GM23338 (cell line): ENCODE data around the gene RGL3.

Experiments
- CREB1 ChIP-seq: fragments of 250-450 bp; sonication (Bioruptor Pico); IDR thresholded peaks from 2 replicates; pipeline ENCODE4 v1.5.0; 2020; ENCODE audit warnings: low read depth, mild to moderate bottlenecking, moderate library complexity
- CTCF ChIP-seq, 2 experiments: fragments of 200-600 bp in 1 of 2; sonication (generic) in 1 of 2; conservative IDR thresholded peaks; 2 replicates each; pipeline versions ENCODE4 v1.5.1 to v1.6.1; 2016 to 2017; ENCODE audit warnings: antibody characterized with exemption in 2 of 2, low read depth in 2 of 2, mild to moderate bottlenecking in 2 of 2, moderate library complexity in 1 of 2
- EZH2 ChIP-seq: fragments of 200-600 bp; sonication (generic); IDR thresholded peaks from one replicate; pipeline ENCODE4 v1.8.0; 2017; ENCODE audit warnings: antibody characterized with exemption, mild to moderate bottlenecking, low read depth; ENCODE audit not compliant: unreplicated experiment
- EZH2phosphoT487 ChIP-seq: fragments of 200-600 bp; sonication (generic); IDR thresholded peaks from one replicate; pipeline ENCODE4 v1.8.1; 2018; ENCODE audit warnings: antibody characterized with exemption; ENCODE audit not compliant: unreplicated experiment
- JUNB ChIP-seq: IDR thresholded peaks from one replicate; pipeline ENCODE4 v1.6.1; 2016; ENCODE audit warnings: antibody characterized with exemption; ENCODE audit not compliant: unreplicated experiment
- POLR2AphosphoS5 ChIP-seq: IDR thresholded peaks from 2 replicates; pipeline ENCODE4 v1.6.1; 2016; ENCODE audit warnings: antibody characterized with exemption, low read depth
- REST ChIP-seq: IDR thresholded peaks from one replicate; pipeline ENCODE4 v1.6.1; 2018; ENCODE audit warnings: antibody characterized with exemption; ENCODE audit not compliant: unreplicated experiment
- STAT1 ChIP-seq: IDR thresholded peaks from one replicate; pipeline ENCODE4 v1.6.1; 2016; ENCODE audit warnings: antibody characterized with exemption; ENCODE audit not compliant: unreplicated experiment
- ZNF331 ChIP-seq: fragments of 250-450 bp; sonication (Bioruptor Pico); IDR thresholded peaks from 2 replicates; pipeline ENCODE4 v1.5.0; 2020; ENCODE audit warnings: low read depth, mild to moderate bottlenecking, moderate library complexity
- TF ChIP-seq, protein P1 (sequence below): IDR thresholded peaks from 2 replicates; pipeline ENCODE4 v1.6.1; 2016; ENCODE audit warnings: antibody characterized with exemption

GRCh38 chr19:11367528-11367927 is 51.6 kb downstream of the RGL3 start:
- no peak for TF ChIP-seq CTCF (conservative IDR thresholded peaks at IDR 0.05; ENCODE audit: low read depth in 2 of 2)
- no peak for TF ChIP-seq REST
- TF ChIP-seq POLR2AphosphoS5 = no peak
- no peak for TF ChIP-seq EZH2
- TF ChIP-seq STAT1 = no peak
- TF ChIP-seq EZH2phosphoT487 = no peak
- TF ChIP-seq CREB1 = no peak
- TF ChIP-seq JUNB = no peak
- TF ChIP-seq, protein P1, sequence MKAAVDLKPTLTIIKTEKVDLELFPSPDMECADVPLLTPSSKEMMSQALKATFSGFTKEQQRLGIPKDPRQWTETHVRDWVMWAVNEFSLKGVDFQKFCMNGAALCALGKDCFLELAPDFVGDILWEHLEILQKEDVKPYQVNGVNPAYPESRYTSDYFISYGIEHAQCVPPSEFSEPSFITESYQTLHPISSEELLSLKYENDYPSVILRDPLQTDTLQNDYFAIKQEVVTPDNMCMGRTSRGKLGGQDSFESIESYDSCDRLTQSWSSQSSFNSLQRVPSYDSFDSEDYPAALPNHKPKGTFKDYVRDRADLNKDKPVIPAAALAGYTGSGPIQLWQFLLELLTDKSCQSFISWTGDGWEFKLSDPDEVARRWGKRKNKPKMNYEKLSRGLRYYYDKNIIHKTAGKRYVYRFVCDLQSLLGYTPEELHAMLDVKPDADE = no peak
- TF ChIP-seq ZNF331 (CRISPR knock-in tag) = no peak
